ENCODE results near the gene TNFAIP8L3.

TNFAIP8L3 gene

GRCh38 chr15:51112078-51112477 lies 17.4 kb upstream of the TNFAIP8L3 start:
- Histone ChIP-seq H3K36me3 (ENCODE audit: control insufficient read depth, insufficient read depth, low read length) (no peaks in the 10 kb centered on the region), H3K27ac (ENCODE audit: low read depth, low read length) (no peak overlapping the region), H3K9ac (ENCODE audit: low read depth, low read length) (no peak overlapping the region), H3K9me3 (ENCODE audit: control insufficient read depth, insufficient read depth, low read length) (no peaks in the 10 kb centered on the region), H3K27me3 (ENCODE audit: control insufficient read depth, insufficient read depth, low read length) (no peaks in the 10 kb centered on the region), H3K4me3 (ENCODE audit: low read depth, low read length) (no peak overlapping the region), H3K4me1 (ENCODE audit: control insufficient read depth, insufficient read depth, low read length) (peaks cover 6% of the 10 kb centered on the region)

DNA sequence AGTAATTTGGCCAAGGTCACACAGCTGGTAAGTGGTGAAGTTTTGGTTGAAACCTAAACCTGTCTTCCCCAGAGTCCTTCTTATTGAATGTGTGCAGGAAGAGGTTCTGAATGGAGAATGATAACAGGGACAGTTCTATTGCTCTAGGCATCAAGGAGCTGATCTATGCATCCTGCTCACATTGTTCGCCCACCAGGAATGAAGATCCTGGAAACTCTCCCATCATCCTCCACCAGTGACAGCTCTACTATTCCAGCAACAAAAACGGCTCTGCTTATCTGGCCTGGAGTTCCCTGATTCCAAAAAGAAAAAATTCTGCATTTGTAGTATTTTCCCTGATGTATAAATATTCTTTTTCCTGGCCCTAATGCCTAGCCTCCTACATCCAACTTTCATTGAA lies 16.4 kb upstream of the TNFAIP8L3 start:
- H3K4me1 ChIP-seq (ENCODE audit: control insufficient read depth, insufficient read depth, low read length) = peaks cover 6% of the 10 kb centered on the region
- H3K4me3 ChIP-seq (ENCODE audit: low read depth, low read length) = no peak overlapping the region
- H3K9ac ChIP-seq (ENCODE audit: low read depth, low read length) = no peak overlapping the region
- H3K36me3 ChIP-seq (ENCODE audit: control insufficient read depth, insufficient read depth, low read length) = no peaks in the 10 kb centered on the region
- H3K27ac ChIP-seq (ENCODE audit: low read depth, low read length) = no peak overlapping the region
- no peaks in the 10 kb centered on the region for H3K9me3 ChIP-seq (ENCODE audit: control insufficient read depth, insufficient read depth, low read length)
- H3K27me3 ChIP-seq (ENCODE audit: control insufficient read depth, insufficient read depth, low read length) = no peaks in the 10 kb centered on the region

- H3K4me1 ChIP-seq (ENCODE audit: control insufficient read depth, insufficient read depth, low read length) = peaks cover 3% of the 10 kb centered on the region
Observed at GRCh38 chr15:51110171-51110570, 15.5 kb upstream of the TNFAIP8L3 start.

GRCh38 chr15:51108933-51109550 lies 14.3 kb upstream of the TNFAIP8L3 start:
- no peak overlapping the region for H3K4me3 ChIP-seq (ENCODE audit: low read depth, low read length)
- H3K27me3 ChIP-seq (ENCODE audit: control insufficient read depth, insufficient read depth, low read length) = no peaks in the 10 kb centered on the region
- H3K4me1 ChIP-seq (ENCODE audit: control insufficient read depth, insufficient read depth, low read length) = peaks cover 3% of the 10 kb centered on the region
- no peaks in the 10 kb centered on the region for H3K36me3 ChIP-seq (ENCODE audit: control insufficient read depth, insufficient read depth, low read length)
- no peaks in the 10 kb centered on the region for H3K9me3 ChIP-seq (ENCODE audit: control insufficient read depth, insufficient read depth, low read length)
- no peak overlapping the region for H3K9ac ChIP-seq (ENCODE audit: low read depth, low read length)
- no peak overlapping the region for H3K27ac ChIP-seq (ENCODE audit: low read depth, low read length)

More at GRCh38 chr15:51110171-51110570, 15.5 kb upstream of the TNFAIP8L3 start:
- Histone ChIP-seq H3K4me3 (ENCODE audit: low read depth, low read length) (no peak overlapping the region), H3K9ac (ENCODE audit: low read depth, low read length) (no peak overlapping the region), H3K36me3 (ENCODE audit: control insufficient read depth, insufficient read depth, low read length) (no peaks in the 10 kb centered on the region), H3K9me3 (ENCODE audit: control insufficient read depth, insufficient read depth, low read length) (no peaks in the 10 kb centered on the region), H3K27ac (ENCODE audit: low read depth, low read length) (no peak overlapping the region), H3K27me3 (ENCODE audit: control insufficient read depth, insufficient read depth, low read length) (no peaks in the 10 kb centered on the region)

DNA sequence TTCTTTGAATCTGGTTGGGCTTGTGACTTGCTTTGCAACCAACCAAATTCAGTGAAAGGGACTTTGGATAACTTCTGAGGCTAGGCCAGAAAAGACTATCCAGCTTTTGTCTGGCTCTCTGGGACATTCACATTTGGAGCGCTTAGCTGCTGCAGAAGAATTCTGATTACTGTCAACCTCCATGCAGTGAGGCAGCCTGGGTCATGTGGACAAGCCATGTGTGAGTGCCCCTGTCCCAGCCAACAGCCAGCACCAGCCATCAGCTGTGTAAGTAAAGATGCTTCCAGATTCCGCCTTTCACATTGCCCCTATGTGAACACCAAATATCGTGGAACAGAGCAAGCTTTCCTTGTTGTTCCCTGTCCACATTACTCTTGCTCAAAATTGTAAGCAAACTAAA lies 12.9 kb upstream of the TNFAIP8L3 start:
- no peaks in the 10 kb centered on the region for H3K27me3 ChIP-seq (ENCODE audit: control insufficient read depth, insufficient read depth, low read length)
- no peak overlapping the region for H3K27ac ChIP-seq (ENCODE audit: low read depth, low read length)
- H3K36me3 ChIP-seq (ENCODE audit: control insufficient read depth, insufficient read depth, low read length) = no peaks in the 10 kb centered on the region
- H3K9me3 ChIP-seq (ENCODE audit: control insufficient read depth, insufficient read depth, low read length) = no peaks in the 10 kb centered on the region
- H3K9ac ChIP-seq (ENCODE audit: low read depth, low read length) = no peak overlapping the region
- no peak overlapping the region for H3K4me3 ChIP-seq (ENCODE audit: low read depth, low read length)
- peaks cover 3% of the 10 kb centered on the region for H3K4me1 ChIP-seq (ENCODE audit: control insufficient read depth, insufficient read depth, low read length)

DNA sequence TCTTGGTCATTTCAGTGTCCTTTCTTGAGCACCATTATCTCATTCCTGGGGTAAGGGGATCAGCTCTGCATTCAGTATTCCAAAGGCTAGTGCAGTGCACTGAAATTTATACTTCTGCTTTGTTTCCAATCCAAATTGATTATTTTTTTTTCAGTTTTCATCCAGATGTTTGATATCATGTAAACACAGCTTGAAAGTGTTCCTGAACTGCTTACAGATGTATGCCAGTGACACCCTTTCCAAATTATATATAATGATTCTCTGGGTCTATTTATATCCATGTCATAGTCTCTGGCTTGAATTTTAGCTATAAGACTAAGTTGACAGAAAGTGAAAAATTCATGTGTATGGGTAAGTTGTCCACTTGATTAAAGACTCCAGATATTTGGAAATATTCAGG lies 11.8 kb upstream of the TNFAIP8L3 start:
- H3K27me3 ChIP-seq (ENCODE audit: control insufficient read depth, insufficient read depth, low read length) = no peaks in the 10 kb centered on the region
- no peak overlapping the region for H3K9ac ChIP-seq (ENCODE audit: low read depth, low read length)
- H3K27ac ChIP-seq (ENCODE audit: low read depth, low read length) = no peak overlapping the region
- no peaks in the 10 kb centered on the region for H3K36me3 ChIP-seq (ENCODE audit: control insufficient read depth, insufficient read depth, low read length)
- no peaks in the 10 kb centered on the region for H3K4me1 ChIP-seq (ENCODE audit: control insufficient read depth, insufficient read depth, low read length)
- H3K9me3 ChIP-seq (ENCODE audit: control insufficient read depth, insufficient read depth, low read length) = no peaks in the 10 kb centered on the region
- H3K4me3 ChIP-seq (ENCODE audit: low read depth, low read length) = no peak overlapping the region

GRCh38 chr15:51105430-51106016 lies 10.8 kb upstream of the TNFAIP8L3 start:
- Histone ChIP-seq H3K36me3 (ENCODE audit: control insufficient read depth, insufficient read depth, low read length) (no peaks in the 10 kb centered on the region), H3K27ac (ENCODE audit: low read depth, low read length) (no peak overlapping the region), H3K9me3 (ENCODE audit: control insufficient read depth, insufficient read depth, low read length) (no peaks in the 10 kb centered on the region), H3K4me3 (ENCODE audit: low read depth, low read length) (no peak overlapping the region), H3K4me1 (ENCODE audit: control insufficient read depth, insufficient read depth, low read length) (no peaks in the 10 kb centered on the region), H3K27me3 (ENCODE audit: control insufficient read depth, insufficient read depth, low read length) (no peaks in the 10 kb centered on the region), H3K9ac (ENCODE audit: low read depth, low read length) (no peak overlapping the region)

GRCh38 chr15:51104512-51104911 lies 9.8 kb upstream of the TNFAIP8L3 start:
- Histone ChIP-seq H3K36me3 (ENCODE audit: control insufficient read depth, insufficient read depth, low read length) (no peaks in the 10 kb centered on the region), H3K27me3 (ENCODE audit: control insufficient read depth, insufficient read depth, low read length) (0 out of 2 replicates have a peak, but pooled peaks cover under 1% of the 10 kb centered on the region), H3K4me1 (ENCODE audit: control insufficient read depth, insufficient read depth, low read length) (no peaks in the 10 kb centered on the region), H3K9me3 (ENCODE audit: control insufficient read depth, insufficient read depth, low read length) (no peaks in the 10 kb centered on the region), H3K9ac (ENCODE audit: low read depth, low read length) (no peak overlapping the region), H3K27ac (ENCODE audit: low read depth, low read length) (no peak overlapping the region), H3K4me3 (ENCODE audit: low read depth, low read length) (no peak overlapping the region)

DNA sequence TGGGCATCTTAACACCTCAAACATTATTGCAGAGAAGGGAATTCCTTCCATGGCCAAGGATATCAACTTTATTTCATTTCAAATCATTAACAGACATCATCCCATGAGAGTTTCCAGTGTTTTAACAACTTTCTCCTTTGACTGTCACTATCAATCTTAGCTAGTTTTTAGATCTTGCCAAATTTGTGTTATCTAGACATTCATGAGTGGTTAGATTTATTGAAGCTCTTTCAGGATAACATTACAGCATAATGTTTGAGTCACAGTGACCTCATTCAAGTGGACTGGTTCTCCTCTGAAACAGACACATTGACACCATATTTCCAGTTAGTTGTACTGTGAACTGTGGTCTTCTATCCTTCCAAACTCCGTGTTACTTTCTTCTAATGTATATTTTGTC lies 8.6 kb upstream of the TNFAIP8L3 start:
- Histone ChIP-seq H3K4me3 (ENCODE audit: low read depth, low read length) (no peak overlapping the region), H3K27me3 (ENCODE audit: control insufficient read depth, insufficient read depth, low read length) (0 out of 2 replicates have a peak, but pooled peaks cover 3% of the 10 kb centered on the region), H3K9me3 (ENCODE audit: control insufficient read depth, insufficient read depth, low read length) (no peaks in the 10 kb centered on the region), H3K27ac (ENCODE audit: low read depth, low read length) (no peak overlapping the region), H3K36me3 (ENCODE audit: control insufficient read depth, insufficient read depth, low read length) (no peaks in the 10 kb centered on the region), H3K9ac (ENCODE audit: low read depth, low read length) (no peak overlapping the region), H3K4me1 (ENCODE audit: control insufficient read depth, insufficient read depth, low read length) (no peaks in the 10 kb centered on the region)

- Histone ChIP-seq H3K9ac (ENCODE audit: low read depth, low read length) (no peak overlapping the region), H3K4me3 (ENCODE audit: low read depth, low read length) (no peak overlapping the region), H3K27ac (ENCODE audit: low read depth, low read length) (no peak overlapping the region), H3K27me3 (ENCODE audit: control insufficient read depth, insufficient read depth, low read length) (peaks cover 21% of the 10 kb centered on the region), H3K4me1 (ENCODE audit: control insufficient read depth, insufficient read depth, low read length) (no peaks in the 10 kb centered on the region), H3K36me3 (ENCODE audit: control insufficient read depth, insufficient read depth, low read length) (no peaks in the 10 kb centered on the region), H3K9me3 (ENCODE audit: control insufficient read depth, insufficient read depth, low read length) (no peaks in the 10 kb centered on the region)
Observed at GRCh38 chr15:51100785-51101489, 6.2 kb upstream of the TNFAIP8L3 start.

DNA sequence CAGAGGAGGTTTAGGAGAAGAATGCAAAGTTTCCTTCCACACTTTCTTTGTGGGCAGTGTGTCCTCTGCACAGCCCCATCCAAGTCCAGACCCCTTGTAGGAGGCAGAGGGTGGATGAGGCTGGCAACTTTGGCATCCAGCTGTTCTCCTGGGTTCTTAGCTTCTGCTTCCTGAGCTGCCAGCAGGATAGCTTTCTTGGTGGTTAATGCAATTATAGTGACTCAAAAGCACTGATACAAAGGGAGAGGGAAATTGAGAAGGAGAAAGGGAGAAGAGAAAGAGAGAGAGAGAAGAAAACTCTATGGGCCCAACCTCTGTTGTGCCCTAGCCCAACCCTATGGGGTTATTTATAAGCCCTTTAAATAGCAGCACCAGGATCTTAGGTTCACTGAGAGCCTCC lies 4.5 kb upstream of the TNFAIP8L3 start:
- Histone ChIP-seq H3K27ac (ENCODE audit: low read depth, low read length) (no peak overlapping the region), H3K36me3 (ENCODE audit: control insufficient read depth, insufficient read depth, low read length) (no peaks in the 10 kb centered on the region), H3K4me3 (ENCODE audit: low read depth, low read length) (no peak overlapping the region), H3K9ac (ENCODE audit: low read depth, low read length) (no peak overlapping the region), H3K27me3 (ENCODE audit: control insufficient read depth, insufficient read depth, low read length) (peaks cover 37% of the 10 kb centered on the region), H3K9me3 (ENCODE audit: control insufficient read depth, insufficient read depth, low read length) (no peaks in the 10 kb centered on the region), H3K4me1 (ENCODE audit: control insufficient read depth, insufficient read depth, low read length) (0 out of 2 replicates have a peak, but pooled peaks cover 3% of the 10 kb centered on the region)

Measured in HUES48 (cell line).